H1 (cell line): ENCODE results near the gene STEAP3. TPM values are rescaled to one million over a fixed set of nuclear protein-coding genes. Genes with fewer than 3 reads are reported as not detected.

Experiments
- CTCF ChIA-PET: fragments of 300-600 bp; sonication (Branson Sonifier 250); formaldehyde crosslinking; loops from one replicate; lab custom pipeline; 2021; ENCODE audit not compliant: partially characterized antibody; lab: Charles Lee
- POLR2A ChIA-PET: fragments of 300-600 bp; sonication (Branson Sonifier 250); formaldehyde crosslinking; loops from one replicate; lab custom pipeline; 2021; ENCODE audit warnings: inconsistent platforms; ENCODE audit not compliant: partially characterized antibody; lab: Charles Lee
- DNase-seq, 2 experiments: peaks; one replicate each; pipeline versions ENCODE4 v3.0.0 to v3.0.0-alpha.2; 2010 to 2022; ENCODE audit warnings: low spot score in 2 of 2, low read depth in 1 of 2, mixed read lengths in 1 of 2
- FAIRE-seq: peaks from 2 replicates; lab custom pipeline; 2011; peaks lifted over from hg19 to GRCh38; lab: Jason Lieb, UNC
- H2AFZ ChIP-seq: 2 replicates; pipeline ENCODE4 v1.8.1; 2012; ENCODE audit warnings: low read length, inconsistent platforms
- H2AK5ac ChIP-seq: 2 replicates; pipeline ENCODE4 v1.6.1; 2013; ENCODE audit warnings: low read depth, low read length
- H2BK120ac ChIP-seq: replicated peaks from 2 replicates; pipeline ENCODE3; 2013; ENCODE audit warnings: low read depth, low read length, inconsistent platforms
- H2BK12ac ChIP-seq: 2 replicates; pipeline ENCODE4 v1.6.1; 2013; ENCODE audit warnings: low read depth, low read length
- H2BK15ac ChIP-seq: 2 replicates; pipeline ENCODE4 v1.6.1; 2013; ENCODE audit warnings: low read length
- H2BK20ac ChIP-seq: 2 replicates; pipeline ENCODE4 v1.6.1; 2013; ENCODE audit warnings: low read length
- H2BK5ac ChIP-seq: 2 replicates; pipeline ENCODE4 v1.6.1; 2013; ENCODE audit warnings: low read depth, low read length
- H3K14ac ChIP-seq: 2 replicates; pipeline ENCODE4 v1.6.1; 2013; ENCODE audit warnings: inconsistent platforms; ENCODE audit not compliant: insufficient read length
- H3K18ac ChIP-seq: 2 replicates; pipeline ENCODE4 v1.6.1; 2013; ENCODE audit warnings: low read length; ENCODE audit errors: extremely low read depth
- H3K23ac ChIP-seq: 2 replicates; pipeline ENCODE4 v1.6.1; 2013; ENCODE audit warnings: inconsistent platforms; ENCODE audit not compliant: insufficient read length
- H3K23me2 ChIP-seq: 2 replicates; pipeline ENCODE4 v1.6.1; 2013; ENCODE audit warnings: low read depth, low read length
- H3K27ac ChIP-seq: 2 replicates; pipeline ENCODE4 v1.6.1; 2011; ENCODE audit warnings: low read depth, low read length, inconsistent platforms
- H3K27me3 ChIP-seq, 4 experiments: replicated peaks in 1 of 4; 1 replicate in 1 of 4; 2 replicates in 3 of 4; pipeline versions ENCODE4 v1.6.1 to v1.8.1; 2011 to 2013; ENCODE audit warnings: low read length in 3 of 4, mild to moderate bottlenecking in 3 of 4, inconsistent platforms in 2 of 4, mixed read lengths in 2 of 4, moderate library complexity in 1 of 4; ENCODE audit not compliant: control insufficient read depth in 3 of 4, insufficient read depth in 3 of 4; ENCODE audit errors: extremely low read depth in 1 of 4
- H3K36me3 ChIP-seq, 4 experiments: 2 replicates each; pipeline versions ENCODE4 v1.6.1 to v1.8.1; 2011 to 2013; ENCODE audit warnings: mild to moderate bottlenecking in 4 of 4, low read length in 3 of 4, moderate library complexity in 2 of 4, control low read depth in 1 of 4, inconsistent platforms in 1 of 4; ENCODE audit not compliant: insufficient read depth in 4 of 4, control insufficient read depth in 2 of 4
- H3K4ac ChIP-seq: replicated peaks from 2 replicates; pipeline ENCODE3; 2013; ENCODE audit warnings: low read length, low read depth, mixed read lengths, inconsistent platforms; ENCODE audit not compliant: insufficient read length
- H3K4me1 ChIP-seq, 4 experiments: replicated peaks in 1 of 4; 1 replicate in 1 of 4; 2 replicates in 3 of 4; pipeline versions ENCODE4 v1.6.1 to v1.8.1; 2011 to 2013; ENCODE audit warnings: low read length in 3 of 4, inconsistent platforms in 2 of 4, mixed read lengths in 1 of 4; ENCODE audit not compliant: insufficient read depth in 4 of 4, control insufficient read depth in 3 of 4
- H3K4me2 ChIP-seq, 2 experiments: 2 replicates each; pipeline versions ENCODE4 v1.6.1 to v1.8.1; 2011 to 2013; ENCODE audit warnings: low read depth in 2 of 2, low read length in 2 of 2, control low read depth in 1 of 2, inconsistent platforms in 1 of 2, mild to moderate bottlenecking in 1 of 2; ENCODE audit not compliant: insufficient read depth in 1 of 2
- H3K4me3 ChIP-seq, 4 experiments: fragments of 200-600, 300-600 bp in 1 of 4; sonication (generic), shearing (Covaris generic), sonication (Bioruptor Twin) in 1 of 4; 2 replicates each; pipeline versions ENCODE4 v1.5.1 to v1.8.1; 2011 to 2016; ENCODE audit warnings: low read length in 4 of 4, low read depth in 3 of 4, control low read depth in 2 of 4, inconsistent platforms in 2 of 4, mild to moderate bottlenecking in 2 of 4, mixed read lengths in 1 of 4, moderate library complexity in 1 of 4; ENCODE audit not compliant: insufficient read depth in 2 of 4; ENCODE audit errors: extremely low read depth in 1 of 4
- H3K56ac ChIP-seq: replicated peaks from 2 replicates; pipeline ENCODE3; 2013; ENCODE audit warnings: low read depth, mild to moderate bottlenecking, mixed read lengths, low read length, inconsistent platforms; ENCODE audit not compliant: insufficient read length
- H3K79me1 ChIP-seq: 2 replicates; pipeline ENCODE4 v1.6.1; 2013; ENCODE audit warnings: low read depth, low read length, control low read depth
- H3K79me2 ChIP-seq, 2 experiments: 2 replicates each; pipeline versions ENCODE4 v1.6.1 to v1.8.1; 2012 to 2013; ENCODE audit warnings: low read length in 2 of 2, mild to moderate bottlenecking in 2 of 2, inconsistent platforms in 1 of 2; ENCODE audit not compliant: insufficient read depth in 2 of 2, control insufficient read depth in 1 of 2
- H3K9ac ChIP-seq, 4 experiments: replicated peaks in 1 of 4; 1 replicate in 1 of 4; 2 replicates in 3 of 4; pipeline versions ENCODE4 v1.6.1 to v1.8.1; 2011 to 2013; ENCODE audit warnings: low read depth in 3 of 4, low read length in 3 of 4, control low read depth in 2 of 4, mild to moderate bottlenecking in 2 of 4, moderate library complexity in 2 of 4, inconsistent platforms in 1 of 4; ENCODE audit errors: extremely low read depth in 1 of 4
- H3K9me3 ChIP-seq, 2 experiments: 2 replicates each; pipeline versions ENCODE4 v1.6.1 to v1.8.1; 2012 to 2013; ENCODE audit warnings: mild to moderate bottlenecking in 2 of 2, moderate library complexity in 2 of 2, control low read depth in 1 of 2, inconsistent platforms in 1 of 2, low read depth in 1 of 2, low read length in 1 of 2, mixed read lengths in 1 of 2; ENCODE audit not compliant: insufficient read depth in 2 of 2
- H4K20me1 ChIP-seq, 2 experiments: replicated peaks in 1 of 2; 2 replicates each; pipeline versions ENCODE3 to v1.8.1; 2011 to 2013; ENCODE audit warnings: inconsistent platforms in 2 of 2, low read length in 2 of 2, mild to moderate bottlenecking in 1 of 2; ENCODE audit not compliant: insufficient read depth in 2 of 2, control insufficient read depth in 1 of 2
- H4K5ac ChIP-seq: 2 replicates; pipeline ENCODE4 v1.6.1; 2013; ENCODE audit warnings: low read length, low read depth, mixed read lengths, inconsistent platforms; ENCODE audit not compliant: insufficient read length
- H4K8ac ChIP-seq: 2 replicates; pipeline ENCODE4 v1.8.0; 2013; ENCODE audit warnings: mild to moderate bottlenecking, moderate library complexity, low read length, inconsistent platforms; ENCODE audit not compliant: insufficient read depth; ENCODE audit errors: extremely low read depth
- H4K91ac ChIP-seq: replicated peaks from 2 replicates; pipeline ENCODE3; 2013; ENCODE audit warnings: low read length, mixed read lengths, inconsistent platforms; ENCODE audit not compliant: insufficient read length
- EP300 ChIP-seq, 2 experiments: IDR thresholded peaks; 1 replicate in 1 of 2; 2 replicates in 1 of 2; pipeline ENCODE4 v1.6.1; 2011 to 2012; ENCODE audit warnings: low read depth in 2 of 2, low read length in 2 of 2, mild to moderate bottlenecking in 2 of 2, borderline replicate concordance in 1 of 2, inconsistent platforms in 1 of 2, moderate library complexity in 1 of 2
- POLR2A ChIP-seq, 2 experiments: IDR thresholded peaks; 1 replicate in 1 of 2; 2 replicates in 1 of 2; pipeline ENCODE4 v1.6.1; 2011; ENCODE audit warnings: low read depth in 2 of 2, low read length in 2 of 2, mild to moderate bottlenecking in 2 of 2; ENCODE audit errors: control extremely low read depth in 1 of 2
- POLR2AphosphoS5 ChIP-seq: IDR thresholded peaks from 2 replicates; pipeline ENCODE4 v1.6.1; 2011; ENCODE audit warnings: low read depth, low read length
- POU5F1 ChIP-seq: IDR thresholded peaks from 2 replicates; pipeline ENCODE4 v1.6.1; 2011; ENCODE audit warnings: low read depth, mild to moderate bottlenecking, low read length, moderate library complexity
- TCF12 ChIP-seq: IDR thresholded peaks from 2 replicates; pipeline ENCODE4 v1.6.1; 2011; ENCODE audit warnings: low read depth, mild to moderate bottlenecking, low read length
- YY1 ChIP-seq: IDR thresholded peaks from 2 replicates; pipeline ENCODE4 v1.6.1; 2011; ENCODE audit warnings: low read depth, mild to moderate bottlenecking, low read length
- WGBS, 2 experiments: shearing (Covaris generic) in 1 of 2; methylation state at CpG; one replicate each; pipeline versions ENCODE4 v1.1.6 to v1.1.7; 2013 to 2015; ENCODE audit warnings: low lambda C conversion rate in 2 of 2, mixed read lengths in 2 of 2, inconsistent platforms in 1 of 2, low coverage in 1 of 2, missing lambda C conversion rate in 1 of 2; ENCODE audit not compliant: insufficient replicate concordance in 2 of 2, insufficient coverage in 1 of 2, insufficient read length in 1 of 2; ENCODE audit errors: extremely low coverage in 1 of 2, missing lambda C conversion rate in 1 of 2; 5-methylcytosine and 5-hydroxymethylcytosine counted together
- polyA plus RNA-seq, 7 experiments: library from polyadenylated mRNA; depleted of rRNA in 3 of 7; stranded (reverse) in 5 of 7; unstranded in 2 of 7; fragments of >200 nt in 5 of 7; fragments of 200-250 nt in 2 of 7; gene quantifications; 1 replicate in 5 of 7; 2 replicates in 1 of 7; 4 replicates in 1 of 7; pipeline versions ENCODE4 v1.2.1 to v1.2.3, GENCODE V29; 2011 to 2013; ENCODE audit warnings: missing spikeins in 2 of 7, mixed read lengths in 2 of 7
- total RNA-seq: library from RNA; stranded (reverse); fragmentation: NEBNext Ultra II Directional; extraction: Animal tissue kit (Norgen Biotek cat#: 25700); gene quantifications from 2 replicates; pipeline ENCODE4 v1.2.1, GENCODE V29; 2021
- TF ChIP-seq, protein P1 (sequence below): IDR thresholded peaks from 2 replicates; pipeline ENCODE4 v1.6.1; 2012; ENCODE audit warnings: inconsistent platforms

STEAP3 gene
- total and polyA plus RNA-seq, 2 of the 8 experiments (the other 6 are each of a cell fraction or from before 2014, with no cell fraction given), result 21.7 to 27.9 TPM

DNA sequence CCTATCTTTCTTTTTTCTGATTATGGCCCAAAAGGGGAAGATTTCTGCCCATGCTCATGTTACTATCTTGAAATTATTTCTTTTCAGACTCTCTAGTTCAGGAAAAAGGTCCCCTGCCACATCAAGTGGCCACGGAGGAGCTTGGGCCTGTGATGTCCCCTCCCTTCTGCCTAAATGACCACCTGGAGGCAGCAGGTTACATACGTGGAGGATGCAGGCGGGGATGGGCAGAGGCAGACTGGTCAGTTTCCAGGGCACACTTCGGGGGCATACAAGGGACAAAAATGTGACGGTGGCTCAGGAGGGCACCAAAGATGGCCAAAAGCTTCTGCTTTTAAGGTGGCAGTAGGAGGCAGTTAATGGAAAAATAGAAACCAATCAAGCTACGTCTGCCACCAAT, 30.7 kb upstream of the STEAP3 start:
- Histone ChIP-seq H2BK20ac (no peak overlapping the region), H3K27ac (no peak overlapping the region), H3K79me1 (no peaks in the 10 kb centered on the region), H3K36me3 (no peaks in the 10 kb centered on the region), H2AK5ac (no peak overlapping the region), H3K23ac (no peak overlapping the region), H2AFZ (no peak overlapping the region), H2BK120ac (no peak overlapping the region), H2BK15ac (no peak overlapping the region), H4K5ac (no peak overlapping the region), H3K9me3 (no peaks in the 10 kb centered on the region), H2BK12ac (no peak overlapping the region), H3K23me2 (no peaks in the 10 kb centered on the region), H4K8ac (no peak overlapping the region), H4K91ac (no peak overlapping the region), H3K18ac (no peak overlapping the region), H2BK5ac (no peak overlapping the region), H3K4me1 (peaks cover 3 to 14% (median 7%) of the 10 kb centered on the region in 4 experiments; a peak in 5 of 7 replicates), H3K56ac (no peak overlapping the region), H3K14ac (no peak overlapping the region), H3K4ac (no peak overlapping the region), H3K79me2 (no peaks in the 10 kb centered on the region), H4K20me1 (no peaks in the 10 kb centered on the region), H3K4me3 (no peak overlapping the region), H3K27me3 (no peaks in the 10 kb centered on the region; a peak in 1 of 7 replicates), H3K9ac (no peak overlapping the region), H3K4me2 (no peak overlapping the region)
- ChIA-PET CTCF (interaction anchor here (0.8 to 2.6 kb wide), 10 partner anchors 8 to 143 kb away, joined by 3 to 11 read pairs (median 4); no protein-coding TSS in a partner anchor), POLR2A (interaction anchor here (1.4 kb wide), 1 partner anchor 13 kb away, joined by 3 read pairs; no protein-coding TSS in a partner anchor)
- WGBS, 2 experiments, result 77% methylated on average over 6 of the region's 6 CpGs; no CpG with 5 or more reads in 1 of the 2 experiments
- TF ChIP-seq YY1 (no peak), TCF12 (no peak), POLR2AphosphoS5 (no peak), EP300 (IDR thresholded peaks at IDR 0.05; ENCODE audit: borderline replicate concordance in 1 of 2, low read depth in 2 of 2, low read length in 2 of 2) (no peak), POU5F1 (no peak), POLR2A (IDR thresholded peaks at IDR 0.05; ENCODE audit: control extremely low read depth in 1 of 2, low read depth in 2 of 2, low read length in 2 of 2) (no peak)
- TF ChIP-seq, protein P1, sequence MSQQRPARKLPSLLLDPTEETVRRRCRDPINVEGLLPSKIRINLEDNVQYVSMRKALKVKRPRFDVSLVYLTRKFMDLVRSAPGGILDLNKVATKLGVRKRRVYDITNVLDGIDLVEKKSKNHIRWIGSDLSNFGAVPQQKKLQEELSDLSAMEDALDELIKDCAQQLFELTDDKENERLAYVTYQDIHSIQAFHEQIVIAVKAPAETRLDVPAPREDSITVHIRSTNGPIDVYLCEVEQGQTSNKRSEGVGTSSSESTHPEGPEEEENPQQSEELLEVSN, result no peak
- FAIRE-seq (no peak), DNase-seq (no peak)
